Panc1 (cell line): ENCODE measurements around the gene TPP1. TPM values are rescaled to one million over a fixed set of nuclear protein-coding genes. Genes with fewer than 3 reads are reported as not detected.

Experiments used
- ATAC-seq: fragments of 200-7000 bp; cut with Tn5 transposase; 2 replicates; pipeline ENCODE4 v1.9.1; 2020; ENCODE audit warnings: mild to moderate bottlenecking, moderate library complexity
- BruUV-seq: library from RNA; stranded (reverse); fragments of 400-500 nt; replicated peaks from 2 replicates; lab custom pipeline; 2021; lab: Mats Ljungman, UMichigan
- CTCF ChIA-PET: fragments of 300-600 bp; sonication (Branson Sonifier 250); formaldehyde crosslinking; loops from one replicate; lab custom pipeline; 2022; ENCODE audit warnings: antibody characterized with exemption; lab: Charles Lee
- POLR2A ChIA-PET: fragments of 300-600 bp; sonication (Branson Sonifier 250); formaldehyde crosslinking; loops from one replicate; lab custom pipeline; 2022; ENCODE audit warnings: antibody characterized with exemption; lab: Charles Lee
- DNase-seq: peaks from one replicate; pipeline ENCODE4 v3.0.0-alpha.2; 2010; ENCODE audit warnings: low read depth, low spot score
- H3K27ac ChIP-seq: 2 replicates; pipeline ENCODE4 v1.5.1; 2011; ENCODE audit warnings: mild to moderate bottlenecking, low read length, inconsistent platforms
- H3K27me3 ChIP-seq: fragments of 200-500 bp; sonication (Bioruptor generic); 2 replicates; pipeline ENCODE4 v1.6.0; 2014; ENCODE audit warnings: low read length, inconsistent platforms; ENCODE audit not compliant: control insufficient read depth, insufficient read depth
- H3K36me3 ChIP-seq: fragments of 200-500 bp; sonication (Bioruptor generic); 2 replicates; pipeline ENCODE4 v1.5.1; 2014; ENCODE audit warnings: inconsistent platforms, mild to moderate bottlenecking, low read length, moderate library complexity; ENCODE audit not compliant: control insufficient read depth, insufficient read depth
- H3K4me1 ChIP-seq: 2 replicates; pipeline ENCODE4 v1.5.1; 2011; ENCODE audit warnings: inconsistent platforms, mild to moderate bottlenecking, low read length, moderate library complexity; ENCODE audit not compliant: control insufficient read depth, insufficient read depth
- H3K4me3 ChIP-seq, 2 experiments: 2 replicates each; pipeline ENCODE4 v1.5.1; 2011 to 2012; ENCODE audit warnings: low read depth in 2 of 2, low read length in 2 of 2, mild to moderate bottlenecking in 2 of 2, inconsistent platforms in 1 of 2, moderate library complexity in 1 of 2
- H3K9me3 ChIP-seq: fragments of 200-500 bp; sonication (Bioruptor generic); 2 replicates; pipeline ENCODE4 v1.5.1; 2014; ENCODE audit warnings: low read depth, mild to moderate bottlenecking, inconsistent platforms, low read length, moderate library complexity; ENCODE audit not compliant: control insufficient read depth, insufficient read depth
- POLR2AphosphoS5 ChIP-seq: IDR thresholded peaks from 2 replicates; pipeline ENCODE4 v1.6.1; 2012; ENCODE audit warnings: mild to moderate bottlenecking, low read depth, low read length, moderate library complexity
- SIN3A ChIP-seq: IDR thresholded peaks from 2 replicates; pipeline ENCODE4 v1.6.1; 2012; ENCODE audit warnings: low read depth, mild to moderate bottlenecking, low read length, moderate library complexity, borderline replicate concordance; ENCODE audit not compliant: insufficient read depth
- TCF7L2 ChIP-seq: IDR thresholded peaks from 2 replicates; pipeline ENCODE4 v1.6.1; 2011; ENCODE audit warnings: mild to moderate bottlenecking, low read depth, low read length, inconsistent platforms
- in situ Hi-C: cut with HindIII; loops from 2 replicates; pipeline ENCODE4 v1.10.0; 2016; ENCODE audit warnings: low sequenced_read_pairs, low pct_unique_long_range_greater_than_20kb
- intact Hi-C: fragments of 100-400 bp; cut with micrococcal nuclease; formaldehyde crosslinking; loops from one replicate; pipeline ENCODE4 v1.10.0; 2022; ENCODE audit not compliant: unreplicated experiment
- total RNA-seq: library from RNA; stranded (reverse); gene quantifications from one replicate; pipeline ENCODE4 v1.2.1, GENCODE V29; 2021; ENCODE audit not compliant: unreplicated experiment
- TF ChIP-seq, protein P1 (sequence below): fragments of 450-650 bp; IDR thresholded peaks from 2 replicates; pipeline ENCODE4 v1.5.1; 2017; ENCODE audit warnings: mild to moderate bottlenecking
- TF ChIP-seq, protein P2 (sequence below), 2 experiments: IDR thresholded peaks; 2 replicates each; pipeline ENCODE4 v1.6.1; 2011 to 2012; ENCODE audit warnings: low read depth in 2 of 2, control low read depth in 1 of 2, low read length in 1 of 2, mild to moderate bottlenecking in 1 of 2, moderate library complexity in 1 of 2; ENCODE audit not compliant: insufficient read depth in 1 of 2

Gene TPP1
- total RNA-seq, 1 experiment from 2014 or later: 200 TPM

DNA sequence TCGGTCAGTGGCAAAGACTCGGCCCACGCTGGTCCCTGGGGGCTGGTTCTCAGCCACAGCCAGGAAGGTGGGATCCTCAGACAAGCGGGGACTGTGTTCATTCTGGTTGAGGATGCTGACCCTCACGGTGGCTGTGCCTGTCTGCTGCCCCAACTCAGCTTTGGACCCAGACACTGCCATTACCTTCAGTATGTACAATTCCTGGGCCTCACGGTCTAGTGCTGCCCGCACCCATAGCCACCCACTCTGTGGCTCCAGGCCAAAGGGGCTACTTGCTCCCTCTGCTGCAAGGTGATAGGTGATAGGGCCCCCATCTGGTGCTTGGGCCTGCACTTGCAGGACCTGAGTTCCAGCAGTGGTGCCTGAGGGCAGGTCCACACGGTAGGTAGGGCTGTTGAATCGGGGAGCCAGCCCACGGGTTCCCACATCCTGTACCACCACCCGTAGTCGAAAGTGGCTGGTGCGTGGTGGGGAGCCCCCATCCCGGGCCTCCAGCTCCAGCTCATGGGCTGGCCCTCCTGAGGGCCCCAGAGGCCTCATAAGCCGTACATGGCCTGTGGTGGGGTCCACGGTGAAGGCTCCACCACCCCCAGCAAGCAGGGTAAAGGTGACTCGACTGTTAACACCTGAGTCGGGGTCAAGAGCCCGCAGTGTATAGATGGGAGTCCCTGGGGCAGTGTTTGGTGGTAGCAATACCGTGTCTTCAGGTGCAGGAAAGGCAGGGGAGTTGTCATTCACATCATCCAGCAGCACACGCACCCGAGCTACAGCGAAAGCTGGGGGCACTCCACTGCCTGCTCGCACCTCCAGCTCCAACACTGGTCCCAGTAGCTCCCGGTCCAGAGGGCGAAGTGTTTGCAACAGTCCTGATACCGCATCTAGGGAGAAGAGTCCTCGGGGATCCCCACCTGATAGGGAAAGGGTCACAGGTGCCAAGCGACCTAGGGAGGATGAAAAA lies 13.2 kb upstream of the TPP1 start:
- CTCF ChIA-PET: no interaction called here
- Histone ChIP-seq H3K36me3 (no peaks in the 10 kb centered on the region), H3K27me3 (peaks cover 7% of the 10 kb centered on the region), H3K9me3 (no peaks in the 10 kb centered on the region), H3K4me1 (peaks cover 9% of the 10 kb centered on the region), H3K27ac (no peak overlapping the region), H3K4me3 (no peak overlapping the region)
- POLR2A ChIA-PET: no interaction called here
- DNase-seq: no peak
- intact Hi-C loops: no loop called here
- no TSS peak for BruUV-seq
- in situ Hi-C loops: no loop called here
- ATAC-seq: no peak
- TF ChIP-seq, protein P1, sequence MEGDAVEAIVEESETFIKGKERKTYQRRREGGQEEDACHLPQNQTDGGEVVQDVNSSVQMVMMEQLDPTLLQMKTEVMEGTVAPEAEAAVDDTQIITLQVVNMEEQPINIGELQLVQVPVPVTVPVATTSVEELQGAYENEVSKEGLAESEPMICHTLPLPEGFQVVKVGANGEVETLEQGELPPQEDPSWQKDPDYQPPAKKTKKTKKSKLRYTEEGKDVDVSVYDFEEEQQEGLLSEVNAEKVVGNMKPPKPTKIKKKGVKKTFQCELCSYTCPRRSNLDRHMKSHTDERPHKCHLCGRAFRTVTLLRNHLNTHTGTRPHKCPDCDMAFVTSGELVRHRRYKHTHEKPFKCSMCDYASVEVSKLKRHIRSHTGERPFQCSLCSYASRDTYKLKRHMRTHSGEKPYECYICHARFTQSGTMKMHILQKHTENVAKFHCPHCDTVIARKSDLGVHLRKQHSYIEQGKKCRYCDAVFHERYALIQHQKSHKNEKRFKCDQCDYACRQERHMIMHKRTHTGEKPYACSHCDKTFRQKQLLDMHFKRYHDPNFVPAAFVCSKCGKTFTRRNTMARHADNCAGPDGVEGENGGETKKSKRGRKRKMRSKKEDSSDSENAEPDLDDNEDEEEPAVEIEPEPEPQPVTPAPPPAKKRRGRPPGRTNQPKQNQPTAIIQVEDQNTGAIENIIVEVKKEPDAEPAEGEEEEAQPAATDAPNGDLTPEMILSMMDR: no peak
- TF ChIP-seq TCF7L2: no peak
- no peak for TF ChIP-seq SIN3A
- TF ChIP-seq POLR2AphosphoS5: no peak
- TF ChIP-seq, protein P2, sequence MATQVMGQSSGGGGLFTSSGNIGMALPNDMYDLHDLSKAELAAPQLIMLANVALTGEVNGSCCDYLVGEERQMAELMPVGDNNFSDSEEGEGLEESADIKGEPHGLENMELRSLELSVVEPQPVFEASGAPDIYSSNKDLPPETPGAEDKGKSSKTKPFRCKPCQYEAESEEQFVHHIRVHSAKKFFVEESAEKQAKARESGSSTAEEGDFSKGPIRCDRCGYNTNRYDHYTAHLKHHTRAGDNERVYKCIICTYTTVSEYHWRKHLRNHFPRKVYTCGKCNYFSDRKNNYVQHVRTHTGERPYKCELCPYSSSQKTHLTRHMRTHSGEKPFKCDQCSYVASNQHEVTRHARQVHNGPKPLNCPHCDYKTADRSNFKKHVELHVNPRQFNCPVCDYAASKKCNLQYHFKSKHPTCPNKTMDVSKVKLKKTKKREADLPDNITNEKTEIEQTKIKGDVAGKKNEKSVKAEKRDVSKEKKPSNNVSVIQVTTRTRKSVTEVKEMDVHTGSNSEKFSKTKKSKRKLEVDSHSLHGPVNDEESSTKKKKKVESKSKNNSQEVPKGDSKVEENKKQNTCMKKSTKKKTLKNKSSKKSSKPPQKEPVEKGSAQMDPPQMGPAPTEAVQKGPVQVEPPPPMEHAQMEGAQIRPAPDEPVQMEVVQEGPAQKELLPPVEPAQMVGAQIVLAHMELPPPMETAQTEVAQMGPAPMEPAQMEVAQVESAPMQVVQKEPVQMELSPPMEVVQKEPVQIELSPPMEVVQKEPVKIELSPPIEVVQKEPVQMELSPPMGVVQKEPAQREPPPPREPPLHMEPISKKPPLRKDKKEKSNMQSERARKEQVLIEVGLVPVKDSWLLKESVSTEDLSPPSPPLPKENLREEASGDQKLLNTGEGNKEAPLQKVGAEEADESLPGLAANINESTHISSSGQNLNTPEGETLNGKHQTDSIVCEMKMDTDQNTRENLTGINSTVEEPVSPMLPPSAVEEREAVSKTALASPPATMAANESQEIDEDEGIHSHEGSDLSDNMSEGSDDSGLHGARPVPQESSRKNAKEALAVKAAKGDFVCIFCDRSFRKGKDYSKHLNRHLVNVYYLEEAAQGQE (IDR thresholded peaks at IDR 0.05; ENCODE audit: insufficient read depth in 1 of 2, low read depth in 2 of 2, low read length in 1 of 2): no peak

DNA sequence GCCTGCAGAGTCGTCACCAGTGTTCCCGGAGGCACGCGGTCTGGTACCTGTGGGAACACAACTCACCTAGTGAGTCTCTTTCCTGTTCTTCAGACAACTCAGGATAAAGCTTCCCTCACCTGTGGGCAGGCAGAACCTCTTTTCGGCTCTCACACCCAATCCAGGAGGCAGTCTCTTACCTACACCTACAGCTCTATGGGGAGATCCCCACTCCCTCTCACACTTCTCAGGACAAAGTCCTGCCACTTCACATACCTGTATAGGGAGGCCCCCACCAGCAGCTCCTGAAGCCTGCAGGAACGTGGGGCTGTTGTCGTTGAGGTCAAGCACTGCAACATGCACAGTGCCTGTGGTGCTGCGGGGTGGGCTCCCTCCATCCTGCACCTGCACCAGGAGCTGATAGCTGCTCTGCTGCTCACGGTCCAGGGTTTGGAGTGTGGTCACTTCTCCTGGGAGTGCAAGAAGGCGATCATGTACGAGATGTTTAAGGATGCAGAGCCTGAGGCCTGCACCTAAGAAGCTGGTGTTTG lies 12.2 kb upstream of the TPP1 start:
- DNase-seq (no peak), ATAC-seq (no peak)
- no TSS peak for BruUV-seq
- in situ Hi-C loops: no loop called here
- ChIA-PET POLR2A (no interaction called here), CTCF (interaction anchor here (1.2 kb wide), 1 partner anchor 52 kb away, joined by 3 read pairs; the partner anchor contains the start of gene MRPL17)
- no peaks in the 10 kb centered on the region for H3K36me3 ChIP-seq
- H3K27me3 ChIP-seq: peaks cover 7% of the 10 kb centered on the region
- no peak overlapping the region for H3K27ac ChIP-seq
- H3K4me3 ChIP-seq: no peak overlapping the region
- peaks cover 9% of the 10 kb centered on the region for H3K4me1 ChIP-seq
- TF ChIP-seq SIN3A (no peak), TCF7L2 (no peak), POLR2AphosphoS5 (no peak)
- TF ChIP-seq, protein P2 (IDR thresholded peaks at IDR 0.05; ENCODE audit: insufficient read depth in 1 of 2, low read depth in 2 of 2, low read length in 1 of 2): no peak
- TF ChIP-seq, protein P1: no peak
- intact Hi-C loops: no loop called here
- no peaks in the 10 kb centered on the region for H3K9me3 ChIP-seq
